Measurements from ENCODE around the gene GRID1.

DNA sequence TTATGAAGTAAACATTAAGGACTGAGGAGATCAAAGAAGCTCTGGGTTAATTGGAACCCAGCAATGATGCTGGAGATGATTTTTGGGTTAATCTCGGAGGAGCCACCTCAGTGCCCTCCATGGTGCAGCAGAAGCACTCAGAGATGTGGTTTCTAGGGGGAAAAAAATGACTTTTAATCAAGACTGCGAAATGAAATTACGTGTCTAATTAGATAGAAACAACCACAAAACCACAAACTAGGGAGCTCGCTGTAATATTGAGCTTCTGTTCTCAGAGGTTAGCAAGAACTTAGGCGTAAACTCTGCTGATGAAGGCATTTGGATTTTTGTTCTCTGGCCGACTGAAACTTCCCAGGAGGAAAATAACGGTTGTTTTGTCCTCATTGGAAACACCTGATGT lies 319.0 kb downstream of the GRID1 start:
- TF ChIP-seq POLR2AphosphoS5 (IDR thresholded peaks at IDR 0.05; ENCODE audit: borderline replicate concordance, low read depth, low read length) = no peak
- TF ChIP-seq EZH2 (IDR thresholded peaks at IDR 0.05) = no peak
